ENCODE results near the gene ABI3BP. TPM values are rescaled to one million over a fixed set of nuclear protein-coding genes. Genes with fewer than 3 reads are reported as not detected.

The ABI3BP gene
- total RNA-seq, 1 experiment from 2014 or later: 0.74 TPM

DNA sequence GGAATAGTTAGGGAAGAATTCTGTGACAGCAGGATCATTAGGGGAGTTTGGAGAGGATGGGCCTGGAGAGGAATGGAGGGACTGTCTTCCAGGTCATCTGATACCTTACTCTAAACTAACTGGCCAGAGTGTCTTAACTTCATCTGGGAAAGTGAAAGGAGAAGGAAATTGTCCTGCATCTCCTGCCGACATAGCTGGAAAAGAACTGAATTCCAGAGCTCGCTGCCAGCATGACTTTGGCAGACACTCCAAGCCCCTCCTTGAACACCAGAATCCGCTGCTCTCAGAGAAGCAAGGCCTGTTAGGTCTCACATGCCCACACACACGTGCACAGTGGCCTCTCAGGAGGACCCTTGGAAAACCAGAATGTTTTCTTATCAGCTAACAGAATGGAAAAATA, 10.5 kb downstream of the ABI3BP start:
- ChIA-PET POLR2A (no interaction called here), CTCF (interaction anchor here (1.0 to 1.6 kb wide), 3 partner anchors 10 to 213 kb away, joined by 3 to 5 read pairs (median 3); partner anchors contain the start of gene ABI3BP)
- no peak for DNase-seq (ENCODE audit: low spot score)
- H3K36me3 Mint-ChIP-seq: no peaks in the 10 kb centered on the region
- peaks cover 7% of the 10 kb centered on the region for H3K4me1 Mint-ChIP-seq
- H3K9me3 Mint-ChIP-seq: no peaks in the 10 kb centered on the region
- peak; percentile 57 for ATAC-seq
- TF ChIP-seq ZNF423 (CRISPR knock-in tag; IDR thresholded peaks at IDR 0.05) (no peak), FOXP1 (CRISPR knock-in tag; IDR thresholded peaks at IDR 0.05; ENCODE audit: borderline replicate concordance) (no peak), EMX1 (CRISPR knock-in tag; IDR thresholded peaks at IDR 0.05) (no peak), SOX15 (CRISPR knock-in tag; IDR thresholded peaks at IDR 0.05) (no peak), SMAD4 (CRISPR knock-in tag; IDR thresholded peaks at IDR 0.05) (no peak), RORB (CRISPR knock-in tag; IDR thresholded peaks at IDR 0.05) (no peak), OVOL2 (CRISPR knock-in tag; IDR thresholded peaks at IDR 0.05; ENCODE audit: borderline replicate concordance) (no peak), ZNF121 (CRISPR knock-in tag; IDR thresholded peaks at IDR 0.05) (no peak), TCF7 (CRISPR knock-in tag; IDR thresholded peaks at IDR 0.05; ENCODE audit: low read depth) (no peak), ZNF425 (CRISPR knock-in tag; conservative IDR thresholded peaks at IDR 0.05) (no peak), SMAD3 (CRISPR knock-in tag; IDR thresholded peaks at IDR 0.05; ENCODE audit: borderline replicate concordance) (no peak), ATF3 (CRISPR knock-in tag; conservative IDR thresholded peaks at IDR 0.05) (no peak), USF1 (CRISPR knock-in tag; IDR thresholded peaks at IDR 0.05) (no peak), JUN (CRISPR knock-in tag; IDR thresholded peaks at IDR 0.05) (no peak)
- TF ChIP-seq, protein P1, sequence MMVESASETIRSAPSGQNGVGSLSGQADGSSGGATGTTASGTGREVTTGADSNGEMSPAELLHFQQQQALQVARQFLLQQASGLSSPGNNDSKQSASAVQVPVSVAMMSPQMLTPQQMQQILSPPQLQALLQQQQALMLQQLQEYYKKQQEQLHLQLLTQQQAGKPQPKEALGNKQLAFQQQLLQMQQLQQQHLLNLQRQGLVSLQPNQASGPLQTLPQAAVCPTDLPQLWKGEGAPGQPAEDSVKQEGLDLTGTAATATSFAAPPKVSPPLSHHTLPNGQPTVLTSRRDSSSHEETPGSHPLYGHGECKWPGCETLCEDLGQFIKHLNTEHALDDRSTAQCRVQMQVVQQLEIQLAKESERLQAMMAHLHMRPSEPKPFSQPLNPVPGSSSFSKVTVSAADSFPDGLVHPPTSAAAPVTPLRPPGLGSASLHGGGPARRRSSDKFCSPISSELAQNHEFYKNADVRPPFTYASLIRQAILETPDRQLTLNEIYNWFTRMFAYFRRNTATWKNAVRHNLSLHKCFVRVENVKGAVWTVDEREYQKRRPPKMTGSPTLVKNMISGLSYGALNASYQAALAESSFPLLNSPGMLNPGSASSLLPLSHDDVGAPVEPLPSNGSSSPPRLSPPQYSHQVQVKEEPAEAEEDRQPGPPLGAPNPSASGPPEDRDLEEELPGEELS (CRISPR knock-in tag; IDR thresholded peaks at IDR 0.05): no peak
- TF ChIP-seq, protein P2, sequence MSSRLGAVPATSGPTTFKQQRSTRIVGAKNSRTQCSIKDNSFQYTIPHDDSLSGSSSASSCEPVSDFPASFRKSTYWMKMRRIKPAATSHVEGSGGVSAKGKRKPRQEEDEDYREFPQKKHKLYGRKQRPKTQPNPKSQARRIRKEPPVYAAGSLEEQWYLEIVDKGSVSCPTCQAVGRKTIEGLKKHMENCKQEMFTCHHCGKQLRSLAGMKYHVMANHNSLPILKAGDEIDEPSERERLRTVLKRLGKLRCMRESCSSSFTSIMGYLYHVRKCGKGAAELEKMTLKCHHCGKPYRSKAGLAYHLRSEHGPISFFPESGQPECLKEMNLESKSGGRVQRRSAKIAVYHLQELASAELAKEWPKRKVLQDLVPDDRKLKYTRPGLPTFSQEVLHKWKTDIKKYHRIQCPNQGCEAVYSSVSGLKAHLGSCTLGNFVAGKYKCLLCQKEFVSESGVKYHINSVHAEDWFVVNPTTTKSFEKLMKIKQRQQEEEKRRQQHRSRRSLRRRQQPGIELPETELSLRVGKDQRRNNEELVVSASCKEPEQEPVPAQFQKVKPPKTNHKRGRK (CRISPR knock-in tag; IDR thresholded peaks at IDR 0.05; ENCODE audit: borderline replicate concordance): no peak
- H3K27ac Mint-ChIP-seq: no peak overlapping the region
- no peak overlapping the region for H3K4me3 Mint-ChIP-seq
- H3K27me3 Mint-ChIP-seq (ENCODE audit: low read depth): no peaks in the 10 kb centered on the region

DNA sequence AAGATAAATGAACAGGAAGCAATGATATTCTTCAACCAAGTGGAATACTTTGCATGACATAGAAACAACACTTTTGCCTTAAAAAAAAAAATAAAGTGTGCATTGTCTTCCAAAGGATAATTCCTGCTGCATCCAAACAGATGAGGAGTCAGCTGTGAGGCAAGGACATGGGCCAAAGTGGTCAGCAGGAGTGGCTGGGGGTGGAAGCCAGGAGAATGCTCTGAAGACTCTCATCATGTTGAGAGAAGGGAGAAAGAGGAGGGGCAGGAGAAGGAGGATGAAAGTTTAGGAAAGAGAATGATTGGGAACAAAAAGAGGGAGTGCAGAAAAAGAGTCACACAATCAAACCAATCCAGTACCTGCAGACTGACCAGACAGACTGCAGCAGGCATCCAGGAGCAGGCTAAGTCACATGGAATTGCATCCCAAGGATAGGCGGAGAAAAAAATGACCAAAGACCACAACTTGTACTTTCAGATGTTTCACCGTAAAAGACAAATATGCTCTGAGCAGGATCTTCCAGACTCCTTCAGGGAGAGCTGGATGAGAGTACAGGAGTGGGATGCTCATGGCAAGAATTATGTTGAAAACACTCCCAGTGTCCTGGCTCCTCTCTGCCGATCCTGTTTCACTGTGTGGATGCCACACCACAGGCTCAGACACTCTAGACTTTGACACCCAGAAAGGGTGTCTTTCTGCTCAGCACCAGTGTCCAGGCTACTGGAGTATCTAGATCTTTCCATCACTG, 11.9 kb downstream of the ABI3BP start:
- no peak overlapping the region for H3K4me3 Mint-ChIP-seq
- H3K4me1 Mint-ChIP-seq: peaks cover 7% of the 10 kb centered on the region
- DNase-seq (ENCODE audit: low spot score) (no peak), ATAC-seq (no peak)
- no peaks in the 10 kb centered on the region for H3K36me3 Mint-ChIP-seq
- H3K27me3 Mint-ChIP-seq (ENCODE audit: low read depth): no peaks in the 10 kb centered on the region
- CTCF ChIA-PET: no interaction called here
- no peak overlapping the region for H3K27ac Mint-ChIP-seq
- POLR2A ChIA-PET: no interaction called here
- H3K9me3 Mint-ChIP-seq: peaks cover 8% of the 10 kb centered on the region; the same call in 1 of the 2 replicates
- TF ChIP-seq TCF7 (CRISPR knock-in tag; IDR thresholded peaks at IDR 0.05; ENCODE audit: low read depth) (no peak), E2F5 (CRISPR knock-in tag; IDR thresholded peaks at IDR 0.05) (no peak)
